ENCODE measurements around the gene SLC35B2.

Gene SLC35B2

DNA sequence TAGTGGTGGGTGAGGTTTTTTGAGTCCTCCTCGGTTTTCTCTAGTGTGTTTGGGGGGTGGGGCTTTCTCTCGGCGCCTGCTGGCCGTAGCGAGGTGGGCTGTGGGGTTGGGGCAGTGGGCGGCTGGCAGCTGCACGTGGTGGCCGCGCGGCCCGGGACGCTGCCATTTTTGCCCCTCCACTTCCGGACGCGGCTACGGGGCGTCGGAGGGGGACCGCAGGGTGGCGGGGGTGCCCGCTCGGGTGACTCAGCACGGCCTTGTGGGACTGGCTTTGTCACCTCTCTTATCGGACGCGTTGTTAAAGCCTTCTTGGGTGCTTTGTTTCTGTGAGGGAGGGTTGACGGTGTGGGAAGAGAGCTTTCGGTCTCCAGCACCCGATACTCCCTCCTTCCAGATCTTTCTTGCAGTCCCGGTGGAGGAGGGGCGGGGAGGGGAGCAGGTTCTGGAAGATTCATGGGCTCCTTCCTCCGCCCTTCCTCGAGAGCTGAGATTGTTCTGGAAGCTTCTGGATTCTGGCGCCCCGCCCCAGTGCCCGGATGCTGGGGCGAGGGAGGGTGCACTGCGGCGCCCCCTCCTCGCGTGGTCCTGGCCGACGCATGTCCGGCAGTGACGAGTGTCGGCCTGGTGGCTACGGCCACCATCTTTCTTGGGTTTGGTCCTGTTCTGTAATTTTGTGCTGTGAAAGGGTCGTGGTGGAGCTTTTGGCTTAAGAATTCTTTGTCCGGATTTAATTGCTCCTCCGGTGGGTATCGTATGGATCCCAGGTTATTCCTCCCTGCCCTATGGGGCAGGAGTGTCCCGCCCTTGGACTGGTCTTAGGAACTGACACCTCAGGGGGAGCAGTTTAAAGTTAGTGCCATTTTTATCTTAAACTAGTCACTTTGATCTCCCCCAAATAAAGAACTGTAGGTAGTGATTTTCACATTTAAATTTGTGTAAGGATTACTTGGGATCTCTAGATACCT is 9.7 kb downstream of the SLC35B2 start (continued):
- TF ChIP-seq, protein P1, sequence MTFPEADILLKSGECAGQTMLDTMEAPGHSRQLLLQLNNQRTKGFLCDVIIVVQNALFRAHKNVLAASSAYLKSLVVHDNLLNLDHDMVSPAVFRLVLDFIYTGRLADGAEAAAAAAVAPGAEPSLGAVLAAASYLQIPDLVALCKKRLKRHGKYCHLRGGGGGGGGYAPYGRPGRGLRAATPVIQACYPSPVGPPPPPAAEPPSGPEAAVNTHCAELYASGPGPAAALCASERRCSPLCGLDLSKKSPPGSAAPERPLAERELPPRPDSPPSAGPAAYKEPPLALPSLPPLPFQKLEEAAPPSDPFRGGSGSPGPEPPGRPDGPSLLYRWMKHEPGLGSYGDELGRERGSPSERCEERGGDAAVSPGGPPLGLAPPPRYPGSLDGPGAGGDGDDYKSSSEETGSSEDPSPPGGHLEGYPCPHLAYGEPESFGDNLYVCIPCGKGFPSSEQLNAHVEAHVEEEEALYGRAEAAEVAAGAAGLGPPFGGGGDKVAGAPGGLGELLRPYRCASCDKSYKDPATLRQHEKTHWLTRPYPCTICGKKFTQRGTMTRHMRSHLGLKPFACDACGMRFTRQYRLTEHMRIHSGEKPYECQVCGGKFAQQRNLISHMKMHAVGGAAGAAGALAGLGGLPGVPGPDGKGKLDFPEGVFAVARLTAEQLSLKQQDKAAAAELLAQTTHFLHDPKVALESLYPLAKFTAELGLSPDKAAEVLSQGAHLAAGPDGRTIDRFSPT (tag by site-specific recombination; IDR thresholded peaks at IDR 0.05), result peak; percentile 86
- TF ChIP-seq ZNF114 (tag by site-specific recombination; IDR thresholded peaks at IDR 0.05), result no peak
- TF ChIP-seq ZNF239 (tag by site-specific recombination; IDR thresholded peaks at IDR 0.05), result peak; percentile 1; the same call in 1 of the 2 replicates
- TF ChIP-seq, protein P2, sequence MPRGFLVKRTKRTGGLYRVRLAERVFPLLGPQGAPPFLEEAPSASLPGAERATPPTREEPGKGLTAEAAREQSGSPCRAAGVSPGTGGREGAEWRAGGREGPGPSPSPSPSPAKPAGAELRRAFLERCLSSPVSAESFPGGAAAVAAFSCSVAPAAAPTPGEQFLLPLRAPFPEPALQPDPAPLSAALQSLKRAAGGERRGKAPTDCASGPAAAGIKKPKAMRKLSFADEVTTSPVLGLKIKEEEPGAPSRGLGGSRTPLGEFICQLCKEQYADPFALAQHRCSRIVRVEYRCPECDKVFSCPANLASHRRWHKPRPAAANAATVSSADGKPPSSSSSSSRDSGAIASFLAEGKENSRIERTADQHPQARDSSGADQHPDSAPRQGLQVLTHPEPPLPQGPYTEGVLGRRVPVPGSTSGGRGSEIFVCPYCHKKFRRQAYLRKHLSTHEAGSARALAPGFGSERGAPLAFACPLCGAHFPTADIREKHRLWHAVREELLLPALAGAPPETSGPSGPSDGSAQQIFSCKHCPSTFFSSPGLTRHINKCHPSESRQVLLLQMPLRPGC (tag by site-specific recombination; IDR thresholded peaks at IDR 0.05), result 0 out of 2 replicates have a peak, but pooled peaks have one; percentile 3
- TF ChIP-seq ZNF10 (tag by site-specific recombination; IDR thresholded peaks at IDR 0.05), result no peak
- peak; percentile 6; the same call in 1 of the 2 replicates for TF ChIP-seq SP7 (tag by site-specific recombination; IDR thresholded peaks at IDR 0.05)
- 0 out of 2 replicates have a peak, but pooled peaks have one; percentile 49 for TF ChIP-seq ZNF777 (tag by site-specific recombination; IDR thresholded peaks at IDR 0.05; ENCODE audit: borderline replicate concordance)
- peak; percentile 38; the same call in 1 of the 2 replicates for TF ChIP-seq ZNF366 (tag by site-specific recombination; conservative IDR thresholded peaks at IDR 0.05)

DNA sequence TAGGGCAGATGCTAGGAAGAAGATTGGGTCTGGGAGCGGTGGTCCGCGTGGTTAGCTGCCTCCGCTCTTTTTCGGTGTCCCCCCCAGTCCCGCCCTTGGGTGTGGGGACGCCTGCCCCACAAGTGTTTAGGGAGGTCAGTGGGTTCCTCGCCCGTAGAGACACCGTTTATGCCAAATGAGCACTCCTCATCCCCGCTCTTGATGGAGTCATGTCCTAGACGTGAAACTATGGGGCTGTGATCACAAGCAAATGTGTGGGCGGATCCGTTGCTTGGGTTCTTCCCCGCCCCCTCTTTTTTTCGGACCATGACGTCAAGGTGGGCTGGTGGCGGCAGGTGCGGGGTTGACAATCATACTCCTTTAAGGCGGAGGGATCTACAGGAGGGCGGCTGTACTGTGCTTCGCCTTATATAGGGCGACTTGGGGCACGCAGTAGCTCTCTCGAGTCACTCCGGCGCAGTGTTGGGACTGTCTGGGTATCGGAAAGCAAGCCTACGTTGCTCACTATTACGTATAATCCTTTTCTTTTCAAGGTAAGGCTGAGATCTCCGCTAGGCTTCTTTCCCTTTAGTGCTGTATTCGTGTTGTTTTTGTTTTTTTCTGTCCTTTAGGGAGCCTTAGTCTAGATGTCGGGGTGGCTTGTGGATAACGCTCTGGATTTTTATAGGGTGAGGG is 10.5 kb downstream of the SLC35B2 start, which contains the start of gene HSP90AB1:
Gene HSP90AB1 (plus strand): TSS at position 439 of the 675 bp plus-strand sequence. CDS start 1,529 bp downstream, outside the sequence.
- H3K4me1 ChIP-seq (ENCODE audit: control insufficient read depth, insufficient read depth, low read length), result no peaks in the 10 kb centered on the region
- H3K36me3 ChIP-seq (ENCODE audit: control insufficient read depth in 2 of 2, insufficient read depth in 1 of 2, low read length in 2 of 2), result peaks cover 19 to 43% of the 10 kb centered on the region in 2 experiments
- CTCF ChIA-PET, result interaction anchor here (0.7 to 5.6 kb wide), 13 partner anchors 10 to 544 kb away, joined by 3 to 70 read pairs (median 4); partner anchors contain the start of genes SLC29A1 and SLC35B2
- peak within 1 kb of the TSS; percentile 71 for H3K27ac ChIP-seq (ENCODE audit: extremely low read depth, low read depth, low read length)
- peak within 1 kb of the TSS; percentile 66 for H3K4me3 ChIP-seq (ENCODE audit: low read depth, low read length)
- H3K9me3 ChIP-seq (ENCODE audit: control insufficient read depth, insufficient read depth, low read depth, low read length), result no peaks in the 10 kb centered on the region
- POLR2A ChIA-PET, result interaction anchor here (0.5 to 5.1 kb wide), 58 partner anchors 8 to 1187 kb away, joined by 3 to 131 read pairs (median 4); partner anchors contain the start of genes AARS2, CDC5L, GTPBP2 and KLC4
- TF ChIP-seq, protein P3, sequence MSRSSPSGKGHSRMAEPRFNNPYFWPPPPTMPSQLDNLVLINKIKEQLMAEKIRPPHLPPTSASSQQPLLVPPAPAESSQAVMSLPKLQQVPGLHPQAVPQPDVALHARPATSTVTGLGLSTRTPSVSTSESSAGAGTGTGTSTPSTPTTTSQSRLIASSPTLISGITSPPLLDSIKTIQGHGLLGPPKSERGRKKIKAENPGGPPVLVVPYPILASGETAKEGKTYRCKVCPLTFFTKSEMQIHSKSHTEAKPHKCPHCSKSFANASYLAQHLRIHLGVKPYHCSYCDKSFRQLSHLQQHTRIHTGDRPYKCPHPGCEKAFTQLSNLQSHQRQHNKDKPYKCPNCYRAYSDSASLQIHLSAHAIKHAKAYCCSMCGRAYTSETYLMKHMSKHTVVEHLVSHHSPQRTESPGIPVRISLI (tag by site-specific recombination; IDR thresholded peaks at IDR 0.05), result peak; percentile 78
- TF ChIP-seq, protein P4, sequence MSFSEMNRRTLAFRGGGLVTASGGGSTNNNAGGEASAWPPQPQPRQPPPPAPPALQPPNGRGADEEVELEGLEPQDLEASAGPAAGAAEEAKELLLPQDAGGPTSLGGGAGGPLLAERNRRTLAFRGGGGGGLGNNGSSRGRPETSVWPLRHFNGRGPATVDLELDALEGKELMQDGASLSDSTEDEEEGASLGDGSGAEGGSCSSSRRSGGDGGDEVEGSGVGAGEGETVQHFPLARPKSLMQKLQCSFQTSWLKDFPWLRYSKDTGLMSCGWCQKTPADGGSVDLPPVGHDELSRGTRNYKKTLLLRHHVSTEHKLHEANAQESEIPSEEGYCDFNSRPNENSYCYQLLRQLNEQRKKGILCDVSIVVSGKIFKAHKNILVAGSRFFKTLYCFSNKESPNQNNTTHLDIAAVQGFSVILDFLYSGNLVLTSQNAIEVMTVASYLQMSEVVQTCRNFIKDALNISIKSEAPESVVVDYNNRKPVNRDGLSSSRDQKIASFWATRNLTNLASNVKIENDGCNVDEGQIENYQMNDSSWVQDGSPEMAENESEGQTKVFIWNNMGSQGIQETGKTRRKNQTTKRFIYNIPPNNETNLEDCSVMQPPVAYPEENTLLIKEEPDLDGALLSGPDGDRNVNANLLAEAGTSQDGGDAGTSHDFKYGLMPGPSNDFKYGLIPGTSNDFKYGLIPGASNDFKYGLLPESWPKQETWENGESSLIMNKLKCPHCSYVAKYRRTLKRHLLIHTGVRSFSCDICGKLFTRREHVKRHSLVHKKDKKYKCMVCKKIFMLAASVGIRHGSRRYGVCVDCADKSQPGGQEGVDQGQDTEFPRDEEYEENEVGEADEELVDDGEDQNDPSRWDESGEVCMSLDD (tag by site-specific recombination; IDR thresholded peaks at IDR 0.05), result peak; percentile 80
- TF ChIP-seq HOXD13 (CRISPR knock-in tag; IDR thresholded peaks at IDR 0.05; ENCODE audit: borderline replicate concordance) (no peak), ZNF138 (tag by site-specific recombination; IDR thresholded peaks at IDR 0.05; ENCODE audit: borderline replicate concordance) (no peak), ZNF768 (tag by site-specific recombination; IDR thresholded peaks at IDR 0.05) (no peak; the same call in 1 of the 2 replicates), ZNF660 (tag by site-specific recombination; IDR thresholded peaks at IDR 0.05) (peak; percentile 70), HOXC10 (CRISPR knock-in tag; IDR thresholded peaks at IDR 0.05) (no peak), ZNF544 (tag by site-specific recombination; IDR thresholded peaks at IDR 0.05) (no peak), TCF7L2 (IDR thresholded peaks at IDR 0.05; ENCODE audit: borderline replicate concordance, low read depth, low read length) (no peak; the same call in 1 of the 2 replicates)
- TF ChIP-seq, protein P5, sequence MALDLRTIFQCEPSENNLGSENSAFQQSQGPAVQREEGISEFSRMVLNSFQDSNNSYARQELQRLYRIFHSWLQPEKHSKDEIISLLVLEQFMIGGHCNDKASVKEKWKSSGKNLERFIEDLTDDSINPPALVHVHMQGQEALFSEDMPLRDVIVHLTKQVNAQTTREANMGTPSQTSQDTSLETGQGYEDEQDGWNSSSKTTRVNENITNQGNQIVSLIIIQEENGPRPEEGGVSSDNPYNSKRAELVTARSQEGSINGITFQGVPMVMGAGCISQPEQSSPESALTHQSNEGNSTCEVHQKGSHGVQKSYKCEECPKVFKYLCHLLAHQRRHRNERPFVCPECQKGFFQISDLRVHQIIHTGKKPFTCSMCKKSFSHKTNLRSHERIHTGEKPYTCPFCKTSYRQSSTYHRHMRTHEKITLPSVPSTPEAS (tag by site-specific recombination; IDR thresholded peaks at IDR 0.05), result peak; percentile 48; the same call in 1 of the 2 replicates
- TF ChIP-seq, protein P6, sequence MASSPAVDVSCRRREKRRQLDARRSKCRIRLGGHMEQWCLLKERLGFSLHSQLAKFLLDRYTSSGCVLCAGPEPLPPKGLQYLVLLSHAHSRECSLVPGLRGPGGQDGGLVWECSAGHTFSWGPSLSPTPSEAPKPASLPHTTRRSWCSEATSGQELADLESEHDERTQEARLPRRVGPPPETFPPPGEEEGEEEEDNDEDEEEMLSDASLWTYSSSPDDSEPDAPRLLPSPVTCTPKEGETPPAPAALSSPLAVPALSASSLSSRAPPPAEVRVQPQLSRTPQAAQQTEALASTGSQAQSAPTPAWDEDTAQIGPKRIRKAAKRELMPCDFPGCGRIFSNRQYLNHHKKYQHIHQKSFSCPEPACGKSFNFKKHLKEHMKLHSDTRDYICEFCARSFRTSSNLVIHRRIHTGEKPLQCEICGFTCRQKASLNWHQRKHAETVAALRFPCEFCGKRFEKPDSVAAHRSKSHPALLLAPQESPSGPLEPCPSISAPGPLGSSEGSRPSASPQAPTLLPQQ (tag by site-specific recombination; IDR thresholded peaks at IDR 0.05), result peak; percentile 100
- TF ChIP-seq, protein P7, sequence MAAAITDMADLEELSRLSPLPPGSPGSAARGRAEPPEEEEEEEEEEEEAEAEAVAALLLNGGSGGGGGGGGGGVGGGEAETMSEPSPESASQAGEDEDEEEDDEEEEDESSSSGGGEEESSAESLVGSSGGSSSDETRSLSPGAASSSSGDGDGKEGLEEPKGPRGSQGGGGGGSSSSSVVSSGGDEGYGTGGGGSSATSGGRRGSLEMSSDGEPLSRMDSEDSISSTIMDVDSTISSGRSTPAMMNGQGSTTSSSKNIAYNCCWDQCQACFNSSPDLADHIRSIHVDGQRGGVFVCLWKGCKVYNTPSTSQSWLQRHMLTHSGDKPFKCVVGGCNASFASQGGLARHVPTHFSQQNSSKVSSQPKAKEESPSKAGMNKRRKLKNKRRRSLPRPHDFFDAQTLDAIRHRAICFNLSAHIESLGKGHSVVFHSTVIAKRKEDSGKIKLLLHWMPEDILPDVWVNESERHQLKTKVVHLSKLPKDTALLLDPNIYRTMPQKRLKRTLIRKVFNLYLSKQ (tag by site-specific recombination; IDR thresholded peaks at IDR 0.05; ENCODE audit: borderline replicate concordance), result no peak

All from HEK293 (cell line).